Neutrophil (primary cell): ENCODE data around the gene ARFGEF3.
A peak's percentile ranks its signal among the peaks of the same experiment; 100 is the strongest.

Source experiments
- H3K27ac ChIP-seq: fragments of 200-600 bp; sonication (generic); 2 replicates; pipeline ENCODE4 v1.5.1; 2016; ENCODE audit warnings: mild to moderate bottlenecking, moderate library complexity
- H3K27me3 ChIP-seq: fragments of 200-600 bp; sonication (generic); 2 replicates; pipeline ENCODE4 v1.6.0; 2016; ENCODE audit warnings: mild to moderate bottlenecking
- H3K36me3 ChIP-seq: fragments of 200-600 bp; sonication (generic); 2 replicates; pipeline ENCODE4 v1.5.1; 2017
- H3K4me1 ChIP-seq, 2 experiments: fragments of 200-600 bp in 1 of 2; sonication (generic) in 1 of 2; 1 replicate in 1 of 2; 2 replicates in 1 of 2; pipeline versions ENCODE4 v1.5.1 to v1.6.1; 2013 to 2016; ENCODE audit warnings: low read depth in 1 of 2, low read length in 1 of 2, mild to moderate bottlenecking in 1 of 2, moderate library complexity in 1 of 2; ENCODE audit not compliant: control insufficient read depth in 1 of 2, insufficient read depth in 1 of 2
- H3K4me3 ChIP-seq, 2 experiments: fragments of 200-600 bp in 1 of 2; sonication (generic) in 1 of 2; 1 replicate in 1 of 2; 2 replicates in 1 of 2; pipeline ENCODE4 v1.5.1; 2013 to 2016; ENCODE audit warnings: low read depth in 1 of 2, low read length in 1 of 2, mild to moderate bottlenecking in 1 of 2, moderate library complexity in 1 of 2
- H3K9me3 ChIP-seq: fragments of 200-600 bp; sonication (generic); 2 replicates; pipeline ENCODE4 v1.5.1; 2016
- TF ChIP-seq, protein P1 (sequence below): fragments of 200-600 bp; sonication (generic); IDR thresholded peaks from 2 replicates; pipeline ENCODE4 v1.5.1; 2016; ENCODE audit warnings: antibody characterized with exemption

ARFGEF3 gene

DNA sequence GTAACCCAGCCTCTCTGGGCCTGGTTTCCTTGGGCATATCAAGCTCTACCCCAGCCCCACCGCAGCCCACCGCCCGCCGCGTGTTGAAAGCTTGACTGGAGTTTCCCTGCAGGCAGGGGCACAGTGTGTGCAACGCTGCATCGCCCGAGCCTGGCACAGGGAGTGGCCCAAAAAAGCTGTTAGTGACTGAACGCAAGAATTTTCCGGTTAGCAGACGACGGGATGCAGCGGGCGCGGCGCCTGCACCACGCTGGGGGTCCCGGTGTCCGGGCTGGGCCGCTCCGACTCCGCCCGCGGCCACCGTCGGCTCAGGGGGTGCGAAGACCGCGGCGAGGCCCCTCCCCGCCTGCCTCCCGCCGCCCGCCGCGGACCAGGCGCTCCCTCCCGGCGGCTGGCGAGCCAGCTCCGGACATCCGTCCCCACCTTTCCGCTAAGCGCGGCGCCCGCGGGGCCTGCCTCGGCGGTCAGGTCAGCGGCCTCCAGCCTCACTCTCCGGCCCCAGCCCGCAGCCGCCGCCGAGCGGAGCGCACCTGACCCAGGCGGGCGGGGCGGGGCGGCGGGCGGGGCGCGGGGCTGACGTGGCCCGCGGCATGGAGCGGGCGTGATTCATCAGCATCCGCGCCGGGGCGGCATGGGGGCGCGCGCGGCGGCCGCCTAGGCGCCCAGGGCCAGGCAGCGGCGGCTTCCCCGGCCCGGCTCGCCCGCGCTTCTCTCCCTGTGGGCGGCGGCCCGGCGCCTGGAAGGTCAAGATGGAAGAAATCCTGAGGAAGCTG is at the start of gene ARFGEF3:
Gene ARFGEF3 (plus strand): TSS at position 602 of the 773 bp plus-strand sequence. CDS start 148 bp downstream, at position 750.
- TF ChIP-seq, protein P1, sequence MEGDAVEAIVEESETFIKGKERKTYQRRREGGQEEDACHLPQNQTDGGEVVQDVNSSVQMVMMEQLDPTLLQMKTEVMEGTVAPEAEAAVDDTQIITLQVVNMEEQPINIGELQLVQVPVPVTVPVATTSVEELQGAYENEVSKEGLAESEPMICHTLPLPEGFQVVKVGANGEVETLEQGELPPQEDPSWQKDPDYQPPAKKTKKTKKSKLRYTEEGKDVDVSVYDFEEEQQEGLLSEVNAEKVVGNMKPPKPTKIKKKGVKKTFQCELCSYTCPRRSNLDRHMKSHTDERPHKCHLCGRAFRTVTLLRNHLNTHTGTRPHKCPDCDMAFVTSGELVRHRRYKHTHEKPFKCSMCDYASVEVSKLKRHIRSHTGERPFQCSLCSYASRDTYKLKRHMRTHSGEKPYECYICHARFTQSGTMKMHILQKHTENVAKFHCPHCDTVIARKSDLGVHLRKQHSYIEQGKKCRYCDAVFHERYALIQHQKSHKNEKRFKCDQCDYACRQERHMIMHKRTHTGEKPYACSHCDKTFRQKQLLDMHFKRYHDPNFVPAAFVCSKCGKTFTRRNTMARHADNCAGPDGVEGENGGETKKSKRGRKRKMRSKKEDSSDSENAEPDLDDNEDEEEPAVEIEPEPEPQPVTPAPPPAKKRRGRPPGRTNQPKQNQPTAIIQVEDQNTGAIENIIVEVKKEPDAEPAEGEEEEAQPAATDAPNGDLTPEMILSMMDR: no peak
- H3K27me3 ChIP-seq: peaks cover 98% of the 10 kb centered on the region

DNA sequence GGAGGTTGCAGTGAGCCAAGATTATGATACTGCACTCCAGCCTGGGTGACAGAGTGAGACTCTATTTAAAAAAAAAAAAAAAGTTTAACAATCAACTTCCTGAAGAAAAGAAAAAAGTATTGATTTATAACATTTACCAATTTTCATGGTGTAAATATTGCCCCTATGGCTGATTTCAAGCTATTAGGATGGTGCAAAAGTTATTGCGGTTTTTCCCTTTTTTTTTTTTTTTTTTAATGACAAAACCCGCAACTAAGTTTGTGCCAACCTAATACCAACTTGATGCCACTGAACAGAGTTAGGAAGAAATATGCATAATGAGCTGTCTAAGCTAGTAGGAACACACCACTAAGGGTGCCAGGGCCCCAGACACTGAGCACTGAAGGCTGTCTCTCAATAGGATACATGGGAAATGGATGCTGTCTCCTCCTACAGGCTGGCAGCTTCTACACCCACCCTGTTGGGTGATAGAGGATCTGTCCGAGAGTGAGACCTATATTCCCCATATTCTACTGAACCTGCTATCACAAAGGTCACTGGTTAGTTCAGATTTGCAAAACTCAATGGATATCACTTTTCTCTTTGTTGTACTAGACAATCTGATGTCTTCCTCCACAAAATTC is 48.0 kb upstream of the ARFGEF3 start:
- no peak overlapping the region for H3K27ac ChIP-seq
- H3K4me1 ChIP-seq: no peaks in the 10 kb centered on the region
- H3K9me3 ChIP-seq: no peaks in the 10 kb centered on the region
- TF ChIP-seq, protein P1: no peak
- peaks cover 45% of the 10 kb centered on the region for H3K27me3 ChIP-seq
- no peak overlapping the region for H3K4me3 ChIP-seq
- H3K36me3 ChIP-seq: no peaks in the 10 kb centered on the region

More for the DNA sequence above, at the start of gene ARFGEF3:
- H3K27ac ChIP-seq: no peak within 1 kb of the TSS
- no peaks in the 10 kb centered on the region for H3K9me3 ChIP-seq
- H3K36me3 ChIP-seq: no peaks in the 10 kb centered on the region
- H3K4me3 ChIP-seq: peak within 1 kb of the TSS; percentile 39 to 57
- peaks cover 14 to 30% of the 10 kb centered on the region in 2 experiments for H3K4me1 ChIP-seq

DNA sequence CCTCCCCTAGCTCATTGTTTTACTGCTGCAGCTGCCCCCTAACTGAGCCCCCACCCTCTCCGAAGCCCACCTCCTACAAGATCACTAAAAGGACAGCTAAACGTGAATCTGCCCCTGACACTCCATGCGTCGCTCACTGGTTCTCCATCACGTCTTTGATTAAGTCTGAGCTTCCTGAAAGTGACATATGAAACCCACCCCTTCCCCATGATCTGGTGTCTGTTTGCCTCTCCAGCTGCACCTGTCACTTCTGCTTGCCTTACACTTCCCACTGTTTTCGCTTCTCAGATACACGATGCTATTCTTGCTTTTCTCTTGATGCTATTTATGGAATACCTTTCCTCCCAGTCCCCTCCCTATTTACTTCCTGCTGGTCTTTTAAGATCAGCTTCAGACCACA is 46.5 kb upstream of the ARFGEF3 start:
- no peaks in the 10 kb centered on the region for H3K9me3 ChIP-seq
- H3K4me3 ChIP-seq: no peak overlapping the region
- TF ChIP-seq, protein P1: no peak
- H3K27ac ChIP-seq: no peak overlapping the region
- no peaks in the 10 kb centered on the region for H3K4me1 ChIP-seq
- H3K27me3 ChIP-seq: peaks cover 36% of the 10 kb centered on the region
- H3K36me3 ChIP-seq: no peaks in the 10 kb centered on the region

- Histone ChIP-seq H3K36me3 (no peaks in the 10 kb centered on the region), H3K27ac (no peak overlapping the region), H3K4me1 (no peaks in the 10 kb centered on the region), H3K9me3 (no peaks in the 10 kb centered on the region), H3K4me3 (no peak overlapping the region), H3K27me3 (peaks cover 35% of the 10 kb centered on the region)
- TF ChIP-seq, protein P1: peak; percentile 44
Observed at GRCh38 chr6:138115877-138116660, 45.7 kb upstream of the ARFGEF3 start.

- Histone ChIP-seq H3K36me3 (no peaks in the 10 kb centered on the region), H3K27ac (no peak overlapping the region), H3K4me1 (no peaks in the 10 kb centered on the region), H3K9me3 (no peaks in the 10 kb centered on the region), H3K27me3 (peaks cover 35% of the 10 kb centered on the region), H3K4me3 (no peak overlapping the region)
- TF ChIP-seq, protein P1: no peak
Observed at GRCh38 chr6:138116661-138116999, 45.1 kb upstream of the ARFGEF3 start.
